ENCODE measurements around the gene HS3ST6. TPM values are rescaled to one million over a fixed set of nuclear protein-coding genes. Genes with fewer than 3 reads are reported as not detected.
"Not testable (repeated sequence)": the region's sequence is repeated elsewhere in the genome, so short reads cannot be mapped to it uniquely, and the experiment has no call there.

Gene HS3ST6
- polyA plus RNA-seq, 1 experiment = not detected

DNA sequence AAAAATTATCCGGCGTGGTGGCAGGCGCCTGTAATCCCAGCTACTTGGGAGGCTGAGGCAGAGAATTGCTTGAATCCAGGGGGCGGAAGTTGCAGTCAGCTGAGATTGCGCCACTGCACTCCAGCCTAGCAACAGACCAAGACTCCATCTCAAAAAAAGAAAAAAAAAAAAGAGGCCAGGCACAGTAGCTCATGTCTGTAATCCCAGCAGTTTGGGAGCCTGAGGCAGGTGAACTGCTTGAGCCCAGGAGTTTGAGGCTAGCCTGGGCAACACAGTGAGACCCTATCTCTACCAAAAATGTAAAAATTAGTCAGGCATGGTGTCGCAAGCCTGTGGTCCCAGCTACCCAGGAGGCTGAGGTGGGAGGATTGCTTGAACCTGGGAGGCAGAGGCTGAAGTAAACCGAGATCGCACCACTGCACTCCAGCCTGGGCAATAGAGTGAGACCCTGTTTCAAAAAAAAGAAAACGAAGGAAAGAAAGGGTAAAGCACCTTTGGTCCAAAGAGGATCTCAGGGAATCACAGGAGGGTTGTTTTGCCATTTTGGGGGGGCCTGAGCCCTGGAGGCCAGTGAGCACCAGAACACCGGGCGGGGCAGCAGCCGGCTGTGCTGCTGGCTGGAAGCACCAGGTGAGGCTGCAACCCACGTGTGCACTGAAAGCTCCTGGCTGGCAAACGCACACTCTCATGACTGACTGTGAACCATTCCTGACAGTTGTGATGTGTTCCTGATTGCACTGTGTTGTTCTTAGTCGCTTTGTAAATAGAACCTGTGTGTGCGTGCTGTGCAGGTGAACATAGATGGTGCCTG lies 18.4 kb downstream of the HS3ST6 start:
- DNase-seq (ENCODE audit: low read depth) = no peak
- Histone ChIP-seq H3K27me3 (ENCODE audit: control insufficient read depth, insufficient read depth, low read length) (peaks cover 4% of the 10 kb centered on the region; the same call in 1 of the 2 replicates), H3K4me3 (ENCODE audit: low read depth, low read length) (no peak overlapping the region), H3K36me3 (ENCODE audit: control insufficient read depth, insufficient read depth, low read length) (no peaks in the 10 kb centered on the region)
- CTCF ChIA-PET = no interaction called here
- TF ChIP-seq, protein P1, sequence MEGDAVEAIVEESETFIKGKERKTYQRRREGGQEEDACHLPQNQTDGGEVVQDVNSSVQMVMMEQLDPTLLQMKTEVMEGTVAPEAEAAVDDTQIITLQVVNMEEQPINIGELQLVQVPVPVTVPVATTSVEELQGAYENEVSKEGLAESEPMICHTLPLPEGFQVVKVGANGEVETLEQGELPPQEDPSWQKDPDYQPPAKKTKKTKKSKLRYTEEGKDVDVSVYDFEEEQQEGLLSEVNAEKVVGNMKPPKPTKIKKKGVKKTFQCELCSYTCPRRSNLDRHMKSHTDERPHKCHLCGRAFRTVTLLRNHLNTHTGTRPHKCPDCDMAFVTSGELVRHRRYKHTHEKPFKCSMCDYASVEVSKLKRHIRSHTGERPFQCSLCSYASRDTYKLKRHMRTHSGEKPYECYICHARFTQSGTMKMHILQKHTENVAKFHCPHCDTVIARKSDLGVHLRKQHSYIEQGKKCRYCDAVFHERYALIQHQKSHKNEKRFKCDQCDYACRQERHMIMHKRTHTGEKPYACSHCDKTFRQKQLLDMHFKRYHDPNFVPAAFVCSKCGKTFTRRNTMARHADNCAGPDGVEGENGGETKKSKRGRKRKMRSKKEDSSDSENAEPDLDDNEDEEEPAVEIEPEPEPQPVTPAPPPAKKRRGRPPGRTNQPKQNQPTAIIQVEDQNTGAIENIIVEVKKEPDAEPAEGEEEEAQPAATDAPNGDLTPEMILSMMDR (IDR thresholded peaks at IDR 0.05; ENCODE audit: insufficient read depth, low read depth, low read length) = no peak
- POLR2A ChIA-PET = no interaction called here

DNA sequence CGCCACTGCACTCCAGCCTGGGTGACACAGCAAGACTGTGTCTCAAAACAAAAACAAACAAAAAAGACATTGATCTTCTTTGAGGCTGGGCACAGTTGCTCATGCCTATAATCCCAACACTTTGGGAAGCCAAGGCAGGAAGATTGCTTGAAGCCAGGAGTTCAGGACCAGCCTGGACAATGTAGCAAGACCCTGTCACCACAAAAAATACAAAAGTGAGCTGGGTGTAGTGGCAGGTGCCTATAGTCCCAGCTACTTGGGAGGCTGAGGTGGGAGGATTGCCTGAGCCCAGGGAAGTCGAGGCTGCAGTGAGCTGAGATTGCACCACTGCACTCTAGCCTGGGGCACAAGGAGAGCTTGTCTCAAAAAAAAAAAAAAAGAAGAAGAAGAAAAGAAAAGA lies 20.5 kb downstream of the HS3ST6 start:
- H3K36me3 ChIP-seq (ENCODE audit: control insufficient read depth, insufficient read depth, low read length); DNase-seq (ENCODE audit: low read depth); H3K27me3 ChIP-seq (ENCODE audit: control insufficient read depth, insufficient read depth, low read length); H3K4me3 ChIP-seq (ENCODE audit: low read depth, low read length); POLR2A ChIA-PET; CTCF ChIA-PET: not testable (repeated sequence)

DNA sequence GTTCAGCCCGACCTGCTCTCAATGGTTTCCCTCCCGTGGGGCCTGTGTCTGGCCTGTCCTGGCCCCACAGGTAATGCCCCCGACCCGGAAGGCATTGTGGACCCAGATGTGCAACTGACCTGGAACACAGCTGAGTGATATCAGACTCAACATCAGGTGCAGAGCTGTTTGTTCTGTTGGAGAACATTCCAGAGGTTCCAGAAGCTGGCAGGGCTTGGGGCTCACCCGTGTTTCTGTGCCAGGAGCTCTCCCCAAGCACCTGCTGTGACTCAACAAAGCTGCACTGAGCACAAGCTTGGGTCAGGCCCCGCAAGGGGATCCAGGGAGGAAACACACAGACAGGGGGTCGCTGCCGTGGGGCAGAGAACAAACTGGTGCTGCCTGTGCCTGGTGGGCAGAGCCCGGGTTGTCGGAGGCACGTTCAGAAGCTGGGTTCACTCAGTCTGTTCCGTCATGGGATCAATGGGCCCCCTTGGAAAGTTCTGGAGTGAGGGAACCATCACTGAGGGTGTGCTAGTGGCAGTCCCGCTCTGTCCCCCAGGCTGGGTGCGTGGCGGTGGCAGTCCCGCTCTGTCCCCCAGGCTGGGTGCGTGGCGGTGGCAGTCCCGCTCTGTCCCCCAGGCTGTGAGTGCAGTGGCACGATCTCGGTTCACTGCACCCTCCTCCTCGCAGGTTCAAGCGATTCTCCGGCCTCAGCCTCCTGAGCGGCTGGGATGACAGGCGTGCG lies 22.1 kb downstream of the HS3ST6 start:
- POLR2A ChIA-PET = no interaction called here
- H3K4me3 ChIP-seq (ENCODE audit: low read depth, low read length) = no peak overlapping the region
- CTCF ChIA-PET = no interaction called here
- no peaks in the 10 kb centered on the region for H3K36me3 ChIP-seq (ENCODE audit: control insufficient read depth, insufficient read depth, low read length)
- TF ChIP-seq, protein P1 (IDR thresholded peaks at IDR 0.05; ENCODE audit: insufficient read depth, low read depth, low read length) = no peak
- DNase-seq (ENCODE audit: low read depth) = no peak
- peaks cover 6% of the 10 kb centered on the region; the same call in 1 of the 2 replicates for H3K27me3 ChIP-seq (ENCODE audit: control insufficient read depth, insufficient read depth, low read length)

DNA sequence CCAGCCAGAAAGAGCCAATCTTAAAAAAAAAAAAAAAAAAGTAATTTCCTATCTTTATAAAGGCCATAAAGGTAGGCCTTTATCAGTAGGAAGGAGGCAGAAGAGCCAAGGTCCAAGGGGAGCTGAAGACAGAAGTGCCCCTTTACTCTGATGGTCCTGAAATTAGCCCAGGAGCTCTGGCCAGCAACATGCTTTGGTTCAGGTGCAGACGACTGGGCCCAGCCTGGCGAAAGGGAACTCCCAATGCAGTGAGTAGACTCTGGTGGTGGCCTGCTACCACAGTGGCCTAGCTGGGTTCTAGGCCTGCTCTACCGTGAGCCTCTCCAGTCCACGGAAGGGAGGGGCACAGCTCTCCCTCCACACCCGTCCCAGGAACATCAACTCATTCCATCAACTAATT lies 23.1 kb downstream of the HS3ST6 start:
- Histone ChIP-seq H3K4me3 (ENCODE audit: low read depth, low read length) (no peak overlapping the region), H3K27me3 (ENCODE audit: control insufficient read depth, insufficient read depth, low read length) (peaks cover 10% of the 10 kb centered on the region), H3K36me3 (ENCODE audit: control insufficient read depth, insufficient read depth, low read length) (no peaks in the 10 kb centered on the region)
- POLR2A ChIA-PET = no interaction called here
- CTCF ChIA-PET = no interaction called here
- no peak for DNase-seq (ENCODE audit: low read depth)
- TF ChIP-seq, protein P1 (IDR thresholded peaks at IDR 0.05; ENCODE audit: insufficient read depth, low read depth, low read length) = no peak

DNA sequence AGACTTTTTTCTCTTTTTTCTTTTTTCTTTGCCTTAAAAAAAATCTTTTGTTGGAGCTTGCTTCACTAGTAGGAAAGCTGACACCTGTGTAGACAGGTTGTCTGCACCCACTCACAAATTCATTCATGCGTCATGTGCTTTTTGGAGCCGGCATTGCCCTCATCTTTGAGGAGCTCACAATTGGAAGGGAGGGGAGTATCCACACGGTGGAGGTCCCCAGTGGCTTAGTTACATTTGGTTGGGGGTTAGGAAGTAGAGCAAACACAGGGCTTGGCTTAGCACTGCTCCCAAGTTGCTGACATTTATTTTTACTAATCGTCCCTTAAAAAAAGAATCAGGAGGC lies 27.5 kb downstream of the HS3ST6 start:
- Histone ChIP-seq H3K27me3 (ENCODE audit: control insufficient read depth, insufficient read depth, low read length) (peaks cover 10% of the 10 kb centered on the region), H3K4me3 (ENCODE audit: low read depth, low read length) (no peak overlapping the region), H3K36me3 (ENCODE audit: control insufficient read depth, insufficient read depth, low read length) (no peaks in the 10 kb centered on the region)
- CTCF ChIA-PET = interaction anchor here (1.5 kb wide), 1 partner anchor 33 kb away, joined by 4 read pairs; no protein-coding TSS in a partner anchor
- TF ChIP-seq, protein P1 (IDR thresholded peaks at IDR 0.05; ENCODE audit: insufficient read depth, low read depth, low read length) = no peak
- POLR2A ChIA-PET = no interaction called here
- no peak for DNase-seq (ENCODE audit: low read depth)

Data from BJ (cell line).